ENCODE measurements around the gene DNAI7. TPM values are rescaled to one million over a fixed set of nuclear protein-coding genes. Genes with fewer than 3 reads are reported as not detected.

Gene DNAI7
- polyA plus RNA-seq, 1 donor from 2014 or later = 1.3 TPM

GRCh38 chr12:25107920-25108319, 87.0 kb downstream of the DNAI7 start:
- no peak overlapping the region for H3K27ac ChIP-seq (ENCODE audit: low read length)
- no peaks in the 10 kb centered on the region for H3F3A ChIP-seq (ENCODE audit: insufficient read depth, low read length, poor library complexity, severe bottlenecking)
- H2AFZ ChIP-seq (ENCODE audit: low read depth, low read length) = no peak overlapping the region
- H3K4me3 ChIP-seq (ENCODE audit: low read length) = no peak overlapping the region
- no peaks in the 10 kb centered on the region for H4K20me1 ChIP-seq (ENCODE audit: insufficient read depth)
- no peaks in the 10 kb centered on the region for H3K9me3 ChIP-seq (ENCODE audit: low read length)
- H3K9ac ChIP-seq (ENCODE audit: low read length) = no peak overlapping the region
- H3K36me3 ChIP-seq (ENCODE audit: insufficient read depth, low read length) = no peaks in the 10 kb centered on the region
- no peaks in the 10 kb centered on the region for H3K79me2 ChIP-seq (replicated peaks; ENCODE audit: insufficient read depth, low read length)
- H3K27me3 ChIP-seq (ENCODE audit: insufficient read depth, low read depth, low read length) = no peaks in the 10 kb centered on the region
- H3K4me2 ChIP-seq (ENCODE audit: low read length) = no peak overlapping the region
- TF ChIP-seq POLR2AphosphoS5 (IDR thresholded peaks at IDR 0.05) (no peak), EZH2 (IDR thresholded peaks at IDR 0.05; ENCODE audit: borderline replicate concordance, insufficient read depth, low read length, poor library complexity, severe bottlenecking) (no peak), TAF1 (IDR thresholded peaks at IDR 0.05; ENCODE audit: low read depth) (no peak)
- H3K9me2 ChIP-seq (ENCODE audit: insufficient read depth, low read length) = no peaks in the 10 kb centered on the region

- Histone ChIP-seq H3K4me3 (ENCODE audit: low read length) (no peak overlapping the region), H3K79me2 (replicated peaks; ENCODE audit: insufficient read depth, low read length) (no peaks in the 10 kb centered on the region), H3K27me3 (ENCODE audit: insufficient read depth, low read depth, low read length) (no peaks in the 10 kb centered on the region), H2AFZ (ENCODE audit: low read depth, low read length) (no peak overlapping the region), H3K9me2 (ENCODE audit: insufficient read depth, low read length) (no peaks in the 10 kb centered on the region), H3K4me2 (ENCODE audit: low read length) (no peak overlapping the region), H3K27ac (ENCODE audit: low read length) (no peak overlapping the region), H3K9ac (ENCODE audit: low read length) (no peak overlapping the region), H3F3A (ENCODE audit: insufficient read depth, low read length, poor library complexity, severe bottlenecking) (no peaks in the 10 kb centered on the region), H3K9me3 (ENCODE audit: low read length) (no peaks in the 10 kb centered on the region), H4K20me1 (ENCODE audit: insufficient read depth) (no peaks in the 10 kb centered on the region), H3K36me3 (ENCODE audit: insufficient read depth, low read length) (no peaks in the 10 kb centered on the region)
- TF ChIP-seq SMC3 (conservative IDR thresholded peaks at IDR 0.05; ENCODE audit: poor library complexity) = no peak
- TF ChIP-seq RAD21 (conservative IDR thresholded peaks at IDR 0.05) = no peak
Observed at GRCh38 chr12:25106818-25107217, 88.1 kb downstream of the DNAI7 start.

GRCh38 chr12:25102402-25102801, 92.6 kb downstream of the DNAI7 start:
- TF ChIP-seq RAD21 (conservative IDR thresholded peaks at IDR 0.05) (no peak), POLR2AphosphoS5 (IDR thresholded peaks at IDR 0.05) (no peak), TAF1 (IDR thresholded peaks at IDR 0.05; ENCODE audit: low read depth) (no peak), SMC3 (conservative IDR thresholded peaks at IDR 0.05; ENCODE audit: poor library complexity) (no peak), CTCF (IDR thresholded peaks at IDR 0.05; ENCODE audit: poor library complexity, severe bottlenecking) (no peak), EZH2 (IDR thresholded peaks at IDR 0.05; ENCODE audit: borderline replicate concordance, insufficient read depth, low read length, poor library complexity, severe bottlenecking) (no peak), REST (IDR thresholded peaks at IDR 0.05; ENCODE audit: borderline replicate concordance) (no peak), MXI1 (conservative IDR thresholded peaks at IDR 0.05; ENCODE audit: poor library complexity, severe bottlenecking) (no peak), EP300 (conservative IDR thresholded peaks at IDR 0.05; ENCODE audit: poor library complexity, severe bottlenecking) (no peak)
- no peaks in the 10 kb centered on the region for H3F3A ChIP-seq (ENCODE audit: insufficient read depth, low read length, poor library complexity, severe bottlenecking)
- H3K27ac ChIP-seq (ENCODE audit: low read length) = no peak overlapping the region
- H3K27me3 ChIP-seq (ENCODE audit: insufficient read depth, low read depth, low read length) = no peaks in the 10 kb centered on the region
- no peak overlapping the region for H3K9ac ChIP-seq (ENCODE audit: low read length)
- H3K9me3 ChIP-seq (ENCODE audit: low read length) = no peaks in the 10 kb centered on the region
- H3K79me2 ChIP-seq (replicated peaks; ENCODE audit: insufficient read depth, low read length) = no peaks in the 10 kb centered on the region
- H2AFZ ChIP-seq (ENCODE audit: low read depth, low read length) = no peak overlapping the region
- H3K9me2 ChIP-seq (ENCODE audit: insufficient read depth, low read length) = no peaks in the 10 kb centered on the region
- no peak overlapping the region for H3K4me3 ChIP-seq (ENCODE audit: low read length)
- H4K20me1 ChIP-seq (ENCODE audit: insufficient read depth) = no peaks in the 10 kb centered on the region
- no peak overlapping the region for H3K4me2 ChIP-seq (ENCODE audit: low read length)
- H3K36me3 ChIP-seq (ENCODE audit: insufficient read depth, low read length) = no peaks in the 10 kb centered on the region

Measured in neural cell (in vitro differentiated cells).